Measurements from ENCODE around the gene EVC2.

- TF ChIP-seq POLR2A (IDR thresholded peaks at IDR 0.05) (no peak), CTCF (IDR thresholded peaks at IDR 0.05) (no peak)
Measured at GRCh38 chr4:5554376-5554775, 154.0 kb downstream of the EVC2 start.
